ENCODE results near the gene OR56B1.

The OR56B1 gene

DNA sequence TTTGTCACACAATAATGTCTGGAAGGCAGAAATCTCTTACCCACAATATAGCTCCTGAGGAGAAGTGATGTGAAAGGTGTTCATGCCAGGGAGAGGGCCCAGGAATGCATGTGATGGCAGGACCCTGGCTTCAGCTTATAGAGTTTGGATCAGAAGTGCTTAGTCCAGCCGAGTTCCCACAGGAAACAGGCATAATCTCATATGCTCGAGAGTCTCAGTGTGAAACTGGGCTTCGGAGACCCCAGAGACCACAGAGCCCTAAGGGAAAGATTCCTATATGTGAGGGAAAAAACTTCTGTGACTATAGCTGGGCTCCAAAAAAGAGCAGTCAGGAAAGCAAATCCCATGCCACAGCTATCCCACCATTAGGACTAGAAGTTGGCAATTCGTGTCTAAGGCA, 47.0 kb downstream of the OR56B1 start, which contains the start of gene OR52N5:
OR52N5 (minus strand) TSS at position 101 of the 400 bp plus-strand sequence. CDS start 4,721 bp downstream, outside the sequence.
- DNase-seq (ENCODE audit: extremely low spot score) = no peak
- ChIA-PET POLR2A (no interaction called here), CTCF (no interaction called here)
- no peak for TF ChIP-seq LEF1 (IDR thresholded peaks at IDR 0.05; ENCODE audit: borderline replicate concordance)
- no peak for TF ChIP-seq SP1 (IDR thresholded peaks at IDR 0.05)
- TF ChIP-seq ZNF384 (IDR thresholded peaks at IDR 0.05) = no peak
- TF ChIP-seq HDGF (IDR thresholded peaks at IDR 0.05; ENCODE audit: borderline replicate concordance) = no peak
